Gastrocnemius medialis (tissue), 4 donors: ENCODE data around the gene NPAS3. TPM values are rescaled to one million over a fixed set of nuclear protein-coding genes. Genes with fewer than 3 reads are reported as not detected.

Experiments
- ATAC-seq, 2 donors: fragments of 150-250 bp; one replicate each; pipeline ENCODE4 v1.9.1; 2016
- DNase-seq, 2 donors: peaks; one replicate each; pipeline ENCODE4 v3.0.0-alpha.2; 2019
- H3K27ac ChIP-seq, 4 donors: fragments of 200-600 bp; sonication (generic); 1 replicate in 1 of 4; 2 replicates in 3 of 4; pipeline ENCODE4 v1.5.1; 2016 to 2018; ENCODE audit warnings: mild to moderate bottlenecking in 2 of 4, moderate library complexity in 1 of 4
- H3K27me3 ChIP-seq, 3 donors: fragments of 200-600 bp; sonication (generic) in 2 of 3; 1 replicate in 1 of 3; 2 replicates in 2 of 3; pipeline versions ENCODE4 v1.5.1 to v1.6.0; 2016 to 2019; ENCODE audit warnings: mild to moderate bottlenecking in 1 of 3, moderate library complexity in 1 of 3
- H3K36me3 ChIP-seq, 2 donors: fragments of 200-600 bp; sonication (generic) in 1 of 2; one replicate each; pipeline ENCODE4 v1.5.1; 2017 to 2018
- H3K4me1 ChIP-seq, 2 donors: fragments of 200-600 bp; sonication (generic) in 1 of 2; one replicate each; pipeline ENCODE4 v1.5.1; 2016 to 2017; ENCODE audit warnings: mild to moderate bottlenecking in 2 of 2
- H3K4me3 ChIP-seq, 4 donors: fragments of 200-600 bp; sonication (generic) in 3 of 4; 1 replicate in 1 of 4; 2 replicates in 3 of 4; pipeline ENCODE4 v1.5.1; 2016 to 2019; ENCODE audit warnings: mild to moderate bottlenecking in 2 of 4
- H3K9me3 ChIP-seq, 3 donors: fragments of 200-600 bp; sonication (generic) in 2 of 3; 1 replicate in 1 of 3; 2 replicates in 2 of 3; pipeline ENCODE4 v1.5.1; 2016 to 2019
- CTCF ChIP-seq, 5 experiments: fragments of 450-650 bp in 3 of 5; fragments of 200-600 bp in 2 of 5; sonication (generic) in 2 of 5; IDR thresholded peaks in 4 of 5; conservative IDR thresholded peaks in 1 of 5; 1 replicate in 4 of 5; 2 replicates in 1 of 5; pipeline ENCODE4 v1.5.1; 2016 to 2019; ENCODE audit warnings: antibody characterized with exemption in 5 of 5, mild to moderate bottlenecking in 3 of 5, moderate library complexity in 3 of 5
- POLR2A ChIP-seq, 2 donors: fragments of 450-650 bp; IDR thresholded peaks; one replicate each; pipeline ENCODE4 v1.6.1; 2017; ENCODE audit warnings: antibody characterized with exemption in 2 of 2, mild to moderate bottlenecking in 2 of 2, moderate library complexity in 2 of 2
- in situ Hi-C, 4 donors: fragments of 200-750 bp; cut with MboI; loops; one replicate each; pipeline versions ENCODE4 v1.15.0 to v1.8.0; 2017; ENCODE audit warnings: low sequenced_read_pairs in 4 of 4
- intact Hi-C: fragments of 100-400 bp; cut with DNase I; formaldehyde crosslinking; loops from one replicate; pipeline ENCODE4 v1.15.1; 2023; ENCODE audit warnings: low total_unique reads
- total RNA-seq, 4 donors: library from RNA; depleted of rRNA; stranded (reverse); fragments of >200 nt; gene quantifications; one replicate each; pipeline versions ENCODE4 v1.1.0 to v1.2.3, GENCODE V29; 2016

NPAS3 gene
- total RNA-seq, 4 donors from 2014 or later: 0.82 to 1.00 TPM; not detected in 2

GRCh38 chr14:33812181-33812580, 873.5 kb downstream of the NPAS3 start:
- DNase-seq: no peak

DNA sequence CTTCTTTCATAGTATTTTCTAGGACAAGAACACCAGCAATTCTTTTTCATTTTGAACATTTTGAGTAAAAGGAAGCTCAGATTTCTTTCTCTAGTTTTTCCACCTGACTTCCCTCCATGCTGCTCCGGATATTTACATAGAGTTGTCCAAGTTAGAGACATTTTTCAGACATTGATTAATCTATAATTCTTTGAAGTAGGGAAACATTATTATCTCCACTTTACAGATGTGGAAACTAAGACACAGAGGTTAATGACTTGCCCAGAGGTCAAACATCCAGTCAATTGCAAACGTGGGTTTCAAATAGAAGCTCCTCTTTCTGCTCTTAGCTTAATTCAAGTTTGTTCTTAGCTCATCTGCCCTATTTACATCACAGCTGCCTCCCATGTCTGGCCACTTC, 873.9 kb downstream of the NPAS3 start:
- DNase-seq (no peak), ATAC-seq (no peak)
- H3K27me3 ChIP-seq: no peaks in the 10 kb centered on the region
- no peak overlapping the region for H3K4me3 ChIP-seq
- intact Hi-C loops (no loop called here), in situ Hi-C loops (no loop called here)
- no peaks in the 10 kb centered on the region for H3K4me1 ChIP-seq
- no peaks in the 10 kb centered on the region for H3K9me3 ChIP-seq
- H3K27ac ChIP-seq: no peak overlapping the region
- H3K36me3 ChIP-seq: no peaks in the 10 kb centered on the region
- TF ChIP-seq CTCF (IDR thresholded peaks at IDR 0.05 in 4 of 5, conservative IDR thresholded peaks at IDR 0.05 in 1 of 5) (no peak), POLR2A (IDR thresholded peaks at IDR 0.05) (no peak)

More at GRCh38 chr14:33812181-33812580, 873.5 kb downstream of the NPAS3 start:
- in situ Hi-C loops (no loop called here), intact Hi-C loops (no loop called here)
- Histone ChIP-seq H3K4me1 (no peaks in the 10 kb centered on the region), H3K36me3 (no peaks in the 10 kb centered on the region), H3K27me3 (no peaks in the 10 kb centered on the region), H3K9me3 (no peaks in the 10 kb centered on the region), H3K4me3 (no peak overlapping the region), H3K27ac (no peak overlapping the region)
- TF ChIP-seq POLR2A (IDR thresholded peaks at IDR 0.05): no peak
- TF ChIP-seq CTCF (IDR thresholded peaks at IDR 0.05 in 4 of 5, conservative IDR thresholded peaks at IDR 0.05 in 1 of 5): no peak
- no peak for ATAC-seq

DNA sequence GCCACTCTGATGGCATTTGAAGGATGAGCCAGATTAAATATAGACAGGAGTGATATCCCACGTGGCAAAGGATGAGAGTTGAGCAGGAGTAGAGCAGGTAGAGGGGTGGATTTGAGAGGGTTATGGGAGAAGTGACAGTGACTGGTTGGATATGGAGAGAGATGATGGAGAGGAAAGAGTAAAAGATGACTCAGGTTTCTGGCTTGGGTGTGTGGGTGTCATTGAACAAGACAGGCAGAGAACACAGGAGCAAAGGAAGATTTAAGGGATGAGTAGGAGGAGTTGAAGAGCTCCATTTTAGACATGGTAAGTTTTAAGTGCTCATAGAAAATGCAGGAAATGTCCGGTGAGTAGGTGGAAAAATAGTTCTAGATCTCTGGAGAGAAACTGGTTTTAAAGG, 875.3 kb downstream of the NPAS3 start:
- ATAC-seq (no peak), DNase-seq (no peak)
- TF ChIP-seq POLR2A (IDR thresholded peaks at IDR 0.05): no peak
- no peak for TF ChIP-seq CTCF (IDR thresholded peaks at IDR 0.05 in 4 of 5, conservative IDR thresholded peaks at IDR 0.05 in 1 of 5)
- H3K27me3 ChIP-seq: no peaks in the 10 kb centered on the region
- no peaks in the 10 kb centered on the region for H3K36me3 ChIP-seq
- no peaks in the 10 kb centered on the region for H3K9me3 ChIP-seq
- no peak overlapping the region for H3K4me3 ChIP-seq
- H3K27ac ChIP-seq: no peak overlapping the region
- H3K4me1 ChIP-seq: no peaks in the 10 kb centered on the region
- intact Hi-C loops: no loop called here
- in situ Hi-C loops: no loop called here

GRCh38 chr14:33833706-33834465, 895.2 kb downstream of the NPAS3 start:
- Histone ChIP-seq H3K27ac (no peak overlapping the region), H3K36me3 (no peaks in the 10 kb centered on the region), H3K4me1 (no peaks in the 10 kb centered on the region), H3K9me3 (no peaks in the 10 kb centered on the region), H3K4me3 (no peak overlapping the region), H3K27me3 (no peaks in the 10 kb centered on the region)
- ATAC-seq (no peak), DNase-seq (no peak)
- in situ Hi-C loops: loop anchor here in 3 of 4 donors (10.0 kb wide), 3 partner anchors 271 to 491 kb away; no protein-coding TSS in a partner anchor
- TF ChIP-seq CTCF (IDR thresholded peaks at IDR 0.05 in 4 of 5, conservative IDR thresholded peaks at IDR 0.05 in 1 of 5): no peak
- intact Hi-C loops: no loop called here
